Esophagus muscularis mucosa (tissue), 4 donors: Measurements from ENCODE around the gene HSCB. TPM values are rescaled to one million over a fixed set of nuclear protein-coding genes. Genes with fewer than 3 reads are reported as not detected.
"Not testable (repeated sequence)": the region's sequence is repeated elsewhere in the genome, so short reads cannot be mapped to it uniquely, and the experiment has no call there.

ENCODE experiments used
- DNase-seq: peaks from one replicate; pipeline ENCODE4 v3.0.0-alpha.2; 2017; ENCODE audit errors: extremely low spot score
- H3K27ac ChIP-seq, 4 donors: fragments of 200-600 bp; sonication (generic); replicated peaks in 1 of 4; 1 replicate in 3 of 4; 2 replicates in 1 of 4; pipeline ENCODE4 v1.5.1; 2016 to 2019; ENCODE audit warnings: mild to moderate bottlenecking in 1 of 4
- H3K27me3 ChIP-seq, 4 donors: fragments of 200-600 bp; sonication (generic); one replicate each; pipeline versions ENCODE4 v1.5.1 to v1.6.0; 2016 to 2019
- H3K36me3 ChIP-seq, 4 donors: fragments of 200-600 bp; sonication (generic); one replicate each; pipeline ENCODE4 v1.5.1; 2016 to 2019
- H3K4me1 ChIP-seq, 4 donors: fragments of 200-600 bp; sonication (generic); one replicate each; pipeline ENCODE4 v1.5.1; 2016 to 2019
- H3K4me3 ChIP-seq, 4 donors: fragments of 200-600 bp; sonication (generic); 1 replicate in 2 of 4; 2 replicates in 2 of 4; pipeline ENCODE4 v1.5.1; 2016 to 2019; ENCODE audit warnings: mild to moderate bottlenecking in 4 of 4, moderate library complexity in 1 of 4
- H3K9me3 ChIP-seq, 4 donors: fragments of 200-600 bp; sonication (generic); 1 replicate in 3 of 4; 2 replicates in 1 of 4; pipeline ENCODE4 v1.5.1; 2016 to 2019
- EP300 ChIP-seq: sonication (generic); formaldehyde crosslinking; IDR thresholded peaks from one replicate; pipeline ENCODE4 v1.6.1; 2017; ENCODE audit warnings: antibody characterized with exemption
- POLR2A ChIP-seq: fragments of 450-650 bp; IDR thresholded peaks from one replicate; pipeline ENCODE4 v1.6.1; 2017; ENCODE audit warnings: antibody characterized with exemption, moderate library complexity, mild to moderate bottlenecking, low read depth
- POLR2AphosphoS5 ChIP-seq, 2 donors: sonication (generic); formaldehyde crosslinking; IDR thresholded peaks; one replicate each; pipeline ENCODE4 v1.6.1; 2017; ENCODE audit warnings: antibody characterized with exemption in 2 of 2
- WGBS: methylation state at CpG from one replicate; pipeline ENCODE4 v1.1.5; 2018; 5-methylcytosine and 5-hydroxymethylcytosine counted together
- intact Hi-C: fragments of 100-400 bp; cut with DNase I; formaldehyde crosslinking; loops from one replicate; pipeline ENCODE4 v1.15.1; 2023
- total RNA-seq, 4 donors: library from RNA; depleted of rRNA; stranded (reverse); fragments of >200 nt; gene quantifications; one replicate each; pipeline versions ENCODE4 v1.1.0 to v1.2.1, GENCODE V29; 2016
- TF ChIP-seq, protein P1 (sequence below), 3 experiments: fragments of 200-600 bp in 2 of 3; fragments of 450-650 bp in 1 of 3; sonication (generic) in 2 of 3; IDR thresholded peaks; one replicate each; pipeline ENCODE4 v1.5.1; 2017 to 2019; ENCODE audit warnings: antibody characterized with exemption in 3 of 3, mild to moderate bottlenecking in 2 of 3, moderate library complexity in 1 of 3

Gene HSCB
- total RNA-seq, 4 donors from 2014 or later, result 13.7 to 30.0 (median 15.7) TPM

DNA sequence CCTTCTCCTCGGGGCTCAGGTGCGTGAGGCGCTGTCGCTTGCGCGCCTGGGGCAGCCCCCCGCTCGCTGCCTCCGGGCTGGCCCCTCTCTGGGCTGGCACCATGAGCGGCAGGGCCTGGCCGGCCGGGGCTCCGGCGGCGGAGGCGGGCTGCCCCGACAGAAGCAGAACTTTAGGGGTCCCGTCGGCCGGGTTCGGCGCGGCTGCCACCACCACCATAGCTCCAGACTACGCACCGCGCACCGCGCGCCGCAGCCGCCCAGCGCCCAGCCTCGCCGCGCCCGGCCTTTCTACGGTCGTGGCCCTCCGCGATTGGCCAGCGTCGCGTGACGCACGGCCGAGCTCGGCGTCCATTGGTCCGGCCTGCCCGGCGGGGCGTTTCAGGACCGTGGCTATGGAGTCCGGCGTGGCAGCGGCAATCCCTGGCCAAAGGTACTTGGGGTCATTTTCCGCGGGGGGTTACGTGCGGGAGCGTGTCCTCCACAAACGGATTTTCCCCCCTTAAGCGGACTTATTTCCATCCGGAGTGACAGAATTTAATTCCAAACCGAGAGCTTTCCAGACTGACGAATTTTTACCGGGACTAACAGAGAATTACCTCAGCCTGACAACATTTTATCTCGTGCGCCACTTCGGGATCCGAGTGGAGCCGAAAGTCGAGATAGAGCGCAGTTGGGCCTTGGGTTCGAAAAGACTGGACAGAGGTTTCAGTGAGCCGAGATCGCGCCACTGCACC lies 58.6 kb downstream of the HSCB start, which contains the start of gene XBP1:
Gene XBP1 (minus strand): TSS at position 262 of the 734 bp plus-strand sequence.
- peaks cover 18 to 37% (median 27%) of the 10 kb centered on the region in 4 donors for H3K36me3 ChIP-seq
- H3K4me1 ChIP-seq, result peaks cover 51 to 62% (median 58%) of the 10 kb centered on the region in 4 donors
- H3K27me3 ChIP-seq, result no peaks in the 10 kb centered on the region
- peak; percentile 98 for DNase-seq
- H3K9me3 ChIP-seq, result no peaks in the 10 kb centered on the region
- peak within 1 kb of the TSS; percentile 88 to 100 (median 96) for H3K4me3 ChIP-seq
- peak within 1 kb of the TSS; percentile 99 to 100 (median 100) for H3K27ac ChIP-seq
- under 1% methylated on average over 34 of the region's 78 CpGs for WGBS
- intact Hi-C loops, result no loop called here
- TF ChIP-seq POLR2A (peak; percentile 99), EP300 (no peak), POLR2AphosphoS5 (IDR thresholded peaks at IDR 0.05) (peak; percentile 99)
- TF ChIP-seq, protein P1, sequence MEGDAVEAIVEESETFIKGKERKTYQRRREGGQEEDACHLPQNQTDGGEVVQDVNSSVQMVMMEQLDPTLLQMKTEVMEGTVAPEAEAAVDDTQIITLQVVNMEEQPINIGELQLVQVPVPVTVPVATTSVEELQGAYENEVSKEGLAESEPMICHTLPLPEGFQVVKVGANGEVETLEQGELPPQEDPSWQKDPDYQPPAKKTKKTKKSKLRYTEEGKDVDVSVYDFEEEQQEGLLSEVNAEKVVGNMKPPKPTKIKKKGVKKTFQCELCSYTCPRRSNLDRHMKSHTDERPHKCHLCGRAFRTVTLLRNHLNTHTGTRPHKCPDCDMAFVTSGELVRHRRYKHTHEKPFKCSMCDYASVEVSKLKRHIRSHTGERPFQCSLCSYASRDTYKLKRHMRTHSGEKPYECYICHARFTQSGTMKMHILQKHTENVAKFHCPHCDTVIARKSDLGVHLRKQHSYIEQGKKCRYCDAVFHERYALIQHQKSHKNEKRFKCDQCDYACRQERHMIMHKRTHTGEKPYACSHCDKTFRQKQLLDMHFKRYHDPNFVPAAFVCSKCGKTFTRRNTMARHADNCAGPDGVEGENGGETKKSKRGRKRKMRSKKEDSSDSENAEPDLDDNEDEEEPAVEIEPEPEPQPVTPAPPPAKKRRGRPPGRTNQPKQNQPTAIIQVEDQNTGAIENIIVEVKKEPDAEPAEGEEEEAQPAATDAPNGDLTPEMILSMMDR (IDR thresholded peaks at IDR 0.05), result no peak

DNA sequence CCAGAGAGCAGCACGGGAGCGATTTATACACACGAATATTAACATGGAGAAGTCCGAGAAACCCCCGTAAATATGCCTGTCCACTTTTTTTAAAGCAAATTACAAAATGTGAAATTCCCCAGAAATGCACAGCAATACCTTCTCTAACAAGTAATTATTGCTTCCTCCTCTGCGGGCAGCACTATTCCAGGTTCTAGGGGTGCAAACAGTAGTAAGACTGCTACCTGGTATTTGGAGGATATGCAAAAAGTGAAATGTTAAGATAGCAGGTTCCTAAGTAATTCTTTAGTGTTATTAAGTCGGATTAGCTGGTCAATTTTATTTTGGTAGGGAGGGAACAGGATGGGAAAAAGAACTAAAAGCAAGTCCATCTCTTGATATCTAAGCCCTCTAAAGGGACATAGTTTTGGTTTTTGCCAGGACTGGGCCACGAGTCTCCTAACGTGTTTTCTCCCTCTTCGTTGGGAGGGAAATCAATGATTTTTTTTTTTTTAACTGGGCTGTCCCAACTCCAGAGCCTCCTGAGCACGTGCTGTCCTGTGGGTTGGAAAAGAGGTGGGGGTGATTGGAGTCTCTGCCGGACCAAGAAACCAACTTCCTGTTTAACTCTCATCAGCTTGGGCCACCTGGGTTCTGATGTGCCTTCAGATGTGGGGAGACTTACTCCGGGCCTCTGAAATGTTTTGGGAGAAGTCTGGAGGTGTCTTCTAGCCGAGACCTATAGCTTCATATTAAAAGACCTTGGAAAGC lies 60.2 kb downstream of the HSCB start:
- TF ChIP-seq, protein P1 (IDR thresholded peaks at IDR 0.05), result no peak
- TF ChIP-seq EP300 (no peak), POLR2A (no peak)
- no peak for DNase-seq
- 62% methylated on average over 14 of the region's 14 CpGs for WGBS
- no peaks in the 10 kb centered on the region for H3K9me3 ChIP-seq
- no peaks in the 10 kb centered on the region for H3K27me3 ChIP-seq
- intact Hi-C loops, result no loop called here
- H3K27ac ChIP-seq, result peak overlapping the region in 3 of 4 donors; percentile 6 to 100 (median 99)
- H3K4me1 ChIP-seq, result peaks cover 36 to 46% (median 45%) of the 10 kb centered on the region in 4 donors
- H3K36me3 ChIP-seq, result peaks cover 3 to 21% (median 12%) of the 10 kb centered on the region in 4 donors
- H3K4me3 ChIP-seq, result peak overlapping the region; percentile 88 to 100 (median 96)

DNA sequence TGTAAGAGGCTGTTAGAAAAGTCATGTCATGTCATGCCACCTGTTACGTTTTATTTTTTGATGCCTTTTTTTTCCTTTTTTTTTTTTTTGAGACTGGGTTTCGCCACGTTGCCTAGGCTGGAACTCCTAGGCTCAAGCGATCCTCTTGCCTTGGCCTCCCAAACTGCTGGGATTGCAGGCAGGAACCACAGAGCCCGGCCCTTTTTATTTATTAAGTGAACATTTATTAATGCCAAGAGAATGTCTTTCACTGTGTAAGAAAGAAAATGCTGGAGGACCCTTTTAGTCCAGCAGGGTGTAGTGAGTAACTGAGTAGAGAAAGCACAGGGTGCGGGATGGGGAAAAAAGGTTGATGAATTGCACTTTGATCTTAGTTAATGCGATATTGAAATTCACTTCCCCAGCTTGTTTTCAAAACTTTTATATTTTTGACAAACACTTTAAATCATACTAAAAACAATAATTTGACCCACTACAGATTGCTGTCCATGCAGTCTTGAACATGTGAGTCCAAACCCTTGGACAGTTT lies 60.8 kb downstream of the HSCB start:
- H3K27me3 ChIP-seq, result no peaks in the 10 kb centered on the region
- TF ChIP-seq EP300 (no peak), POLR2A (no peak), POLR2AphosphoS5 (IDR thresholded peaks at IDR 0.05) (no peak)
- TF ChIP-seq, protein P1 (IDR thresholded peaks at IDR 0.05), result no peak
- no peak overlapping the region for H3K4me3 ChIP-seq
- H3K36me3 ChIP-seq, result peaks cover 0 to 15% (median 6%) of the 10 kb centered on the region in 4 donors
- H3K4me1 ChIP-seq, result peaks cover 30 to 40% (median 38%) of the 10 kb centered on the region in 4 donors
- no peak for DNase-seq
- WGBS, result 74% methylated on average over 7 of the region's 7 CpGs
- no peaks in the 10 kb centered on the region for H3K9me3 ChIP-seq
- intact Hi-C loops, result no loop called here
- no peak overlapping the region for H3K27ac ChIP-seq

DNA sequence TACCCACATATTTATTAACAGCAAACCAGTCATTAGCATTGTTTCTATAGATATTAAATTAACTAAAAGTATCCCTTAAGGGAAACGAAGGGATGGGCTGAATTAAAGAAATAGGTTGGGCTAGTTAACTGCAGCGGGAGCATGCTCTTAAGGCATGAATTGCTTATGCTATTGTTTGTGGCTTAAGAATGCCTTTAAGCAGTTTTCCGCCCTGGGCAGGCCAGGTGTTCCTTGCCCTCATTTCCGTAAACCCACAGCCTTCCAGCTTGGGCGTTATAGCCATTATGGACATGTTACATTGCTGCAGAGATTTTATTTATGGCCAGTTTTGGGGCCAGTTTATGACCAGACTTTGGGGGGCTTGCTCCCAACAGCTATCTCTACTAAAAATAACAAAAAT lies 63.6 kb downstream of the HSCB start:
- WGBS, result 84% methylated on average over 4 of the region's 5 CpGs
- DNase-seq, result not testable (repeated sequence)

More for the DNA sequence above, 63.6 kb downstream of the HSCB start:
- intact Hi-C loops, H3K9me3 ChIP-seq, H3K27me3 ChIP-seq, H3K4me3 ChIP-seq, H3K27ac ChIP-seq: not testable (repeated sequence)
- Histone ChIP-seq H3K36me3 (peaks cover 0 to 17% (median 2%) of the 10 kb centered on the region in 4 donors), H3K4me1 (peaks cover 17 to 21% (median 19%) of the 10 kb centered on the region in 4 donors)

Other genes starting within 250 kb of the HSCB start
- gene TTC28, start 62.2 kb upstream of the HSCB start, total RNA-seq, result 10 to 100 TPM; 35.6 to 42.6 (median 36.9) TPM
- 1 to 10 TPM; 2.9 to 5.1 (median 4.8) TPM for gene CHEK2, start 219 bp upstream of the HSCB start, total RNA-seq
- 10 to 100 TPM; 19.9 to 27.4 (median 20.1) TPM for gene CCDC117, start 30.7 kb downstream of the HSCB start, total RNA-seq
- 100 to 1,000 TPM in 1 of 4 donors, 10 to 100 TPM in 3; 59.8 to 176 (median 70.2) TPM for gene XBP1, start 58.5 kb downstream of the HSCB start, total RNA-seq
- 10 to 100 TPM; 12.9 to 29.7 (median 21.9) TPM for gene ZNRF3, start 141.5 kb downstream of the HSCB start, total RNA-seq